ENCODE results near the gene CLCN2. TPM values are rescaled to one million over a fixed set of nuclear protein-coding genes. Genes with fewer than 3 reads are reported as not detected.

CLCN2 gene
- total RNA-seq, 1 donor from 2014 or later = 4.2 TPM

DNA sequence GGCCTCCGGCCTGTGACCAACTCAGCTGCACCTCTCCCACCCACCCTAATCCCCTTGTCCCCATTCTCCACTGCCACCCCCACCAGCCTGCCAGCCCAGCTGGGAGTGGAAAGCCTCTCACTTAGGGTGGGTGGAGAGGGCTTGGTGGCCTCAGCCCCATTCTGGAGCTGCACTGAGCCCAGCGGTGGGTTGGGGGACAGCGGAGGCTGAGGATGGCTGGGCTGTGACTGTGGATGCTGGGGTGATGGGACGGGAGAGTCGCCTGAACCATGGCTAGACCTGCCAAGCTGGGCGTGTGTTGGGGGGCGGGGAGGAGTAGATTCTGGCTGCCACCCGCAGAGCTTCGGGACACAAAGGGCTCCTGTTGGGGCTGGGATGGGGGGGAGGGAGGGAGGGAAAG, 1.8 kb downstream of the CLCN2 start:
- DNase-seq (ENCODE audit: low read depth) = no peak
- TF ChIP-seq, protein P1, sequence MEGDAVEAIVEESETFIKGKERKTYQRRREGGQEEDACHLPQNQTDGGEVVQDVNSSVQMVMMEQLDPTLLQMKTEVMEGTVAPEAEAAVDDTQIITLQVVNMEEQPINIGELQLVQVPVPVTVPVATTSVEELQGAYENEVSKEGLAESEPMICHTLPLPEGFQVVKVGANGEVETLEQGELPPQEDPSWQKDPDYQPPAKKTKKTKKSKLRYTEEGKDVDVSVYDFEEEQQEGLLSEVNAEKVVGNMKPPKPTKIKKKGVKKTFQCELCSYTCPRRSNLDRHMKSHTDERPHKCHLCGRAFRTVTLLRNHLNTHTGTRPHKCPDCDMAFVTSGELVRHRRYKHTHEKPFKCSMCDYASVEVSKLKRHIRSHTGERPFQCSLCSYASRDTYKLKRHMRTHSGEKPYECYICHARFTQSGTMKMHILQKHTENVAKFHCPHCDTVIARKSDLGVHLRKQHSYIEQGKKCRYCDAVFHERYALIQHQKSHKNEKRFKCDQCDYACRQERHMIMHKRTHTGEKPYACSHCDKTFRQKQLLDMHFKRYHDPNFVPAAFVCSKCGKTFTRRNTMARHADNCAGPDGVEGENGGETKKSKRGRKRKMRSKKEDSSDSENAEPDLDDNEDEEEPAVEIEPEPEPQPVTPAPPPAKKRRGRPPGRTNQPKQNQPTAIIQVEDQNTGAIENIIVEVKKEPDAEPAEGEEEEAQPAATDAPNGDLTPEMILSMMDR (conservative IDR thresholded peaks at IDR 0.05; ENCODE audit: low read depth, low read length) = no peak
- H3K4me3 ChIP-seq (ENCODE audit: low read depth, low read length) = no peak overlapping the region

DNA sequence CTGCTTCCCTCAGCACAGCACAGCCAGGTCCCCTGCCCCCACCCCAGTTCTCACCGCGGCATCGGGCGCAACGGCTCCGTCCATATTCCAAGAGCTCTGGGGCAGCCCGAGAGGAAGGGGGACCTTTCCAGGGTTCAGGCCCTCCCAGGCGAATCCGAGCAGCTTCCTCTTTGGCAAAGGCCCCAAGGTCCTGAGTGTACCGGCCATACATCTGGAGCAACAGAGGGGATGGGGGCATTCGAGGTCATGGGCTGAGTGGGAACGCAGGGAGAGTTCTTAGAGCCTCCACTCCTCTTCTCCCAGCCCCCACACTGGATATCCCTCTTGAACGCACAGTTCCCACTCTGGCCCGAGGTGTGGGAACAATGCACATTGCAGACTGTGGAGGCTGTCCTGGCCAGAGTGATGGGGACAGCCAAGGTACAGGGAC, 2.5 kb downstream of the CLCN2 start:
- no peak for DNase-seq (ENCODE audit: low read depth)
- TF ChIP-seq, protein P1 (conservative IDR thresholded peaks at IDR 0.05; ENCODE audit: low read depth, low read length) = no peak
- no peak overlapping the region for H3K4me3 ChIP-seq (ENCODE audit: low read depth, low read length)

GRCh38 chr3:184358124-184358767, 3.2 kb downstream of the CLCN2 start:
- no peak overlapping the region for H3K4me3 ChIP-seq (ENCODE audit: low read depth, low read length)
- TF ChIP-seq, protein P1 (conservative IDR thresholded peaks at IDR 0.05; ENCODE audit: low read depth, low read length) = no peak
- no peak for DNase-seq (ENCODE audit: low read depth)

GRCh38 chr3:184357248-184358123, 3.9 kb downstream of the CLCN2 start:
- TF ChIP-seq, protein P1 (conservative IDR thresholded peaks at IDR 0.05; ENCODE audit: low read depth, low read length) = no peak
- no peak for DNase-seq (ENCODE audit: low read depth)
- H3K4me3 ChIP-seq (ENCODE audit: low read depth, low read length) = no peak overlapping the region

DNA sequence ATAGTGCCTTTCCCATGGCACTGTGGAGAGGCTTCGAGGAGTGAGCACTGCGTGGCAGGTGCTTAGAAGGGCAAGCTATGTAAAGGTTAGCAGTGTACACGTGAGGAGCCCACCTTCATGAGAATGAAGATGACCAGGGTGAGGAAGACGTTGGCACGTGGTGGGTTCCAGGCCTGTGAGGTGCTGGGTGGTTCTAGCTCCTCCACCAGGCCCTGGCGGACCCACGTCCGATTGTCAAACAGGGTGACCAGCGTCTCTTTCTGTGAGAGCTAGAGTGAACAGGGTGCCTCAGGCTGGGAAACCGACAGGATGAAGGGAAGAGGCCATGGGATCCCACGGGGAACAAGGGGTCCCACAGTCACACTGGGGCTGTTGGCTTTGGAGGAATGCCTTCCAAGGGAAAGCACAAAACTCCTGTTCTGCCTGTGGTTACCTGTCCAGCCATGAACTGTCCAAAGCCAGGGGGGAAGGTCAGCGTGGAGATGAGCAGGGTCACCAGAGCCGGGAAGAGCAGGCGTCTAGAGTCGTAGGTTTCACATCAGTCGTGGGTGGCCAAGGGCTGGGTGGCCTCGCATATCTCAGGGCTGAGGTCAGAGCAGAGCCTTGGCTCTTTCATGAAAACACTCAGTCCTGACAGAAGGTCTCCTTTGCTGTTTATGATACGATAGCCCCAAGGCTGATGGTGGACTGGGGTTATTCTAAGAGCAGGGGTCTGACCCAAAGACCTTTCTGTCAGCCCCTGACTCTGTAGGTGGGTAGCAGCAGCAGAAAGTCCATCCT, 6.0 kb downstream of the CLCN2 start:
- DNase-seq (ENCODE audit: low read depth) = no peak
- TF ChIP-seq, protein P1 (conservative IDR thresholded peaks at IDR 0.05; ENCODE audit: low read depth, low read length) = no peak
- H3K4me3 ChIP-seq (ENCODE audit: low read depth, low read length) = no peak overlapping the region

GRCh38 chr3:184354754-184355153, 6.7 kb downstream of the CLCN2 start:
- H3K4me3 ChIP-seq (ENCODE audit: low read depth, low read length) = no peak overlapping the region
- TF ChIP-seq, protein P1 (conservative IDR thresholded peaks at IDR 0.05; ENCODE audit: low read depth, low read length) = no peak
- DNase-seq (ENCODE audit: low read depth) = no peak

Measured in epithelial cell of proximal tubule (primary cell).